Measurements from ENCODE around the gene TNNC1.

TNNC1 gene

DNA sequence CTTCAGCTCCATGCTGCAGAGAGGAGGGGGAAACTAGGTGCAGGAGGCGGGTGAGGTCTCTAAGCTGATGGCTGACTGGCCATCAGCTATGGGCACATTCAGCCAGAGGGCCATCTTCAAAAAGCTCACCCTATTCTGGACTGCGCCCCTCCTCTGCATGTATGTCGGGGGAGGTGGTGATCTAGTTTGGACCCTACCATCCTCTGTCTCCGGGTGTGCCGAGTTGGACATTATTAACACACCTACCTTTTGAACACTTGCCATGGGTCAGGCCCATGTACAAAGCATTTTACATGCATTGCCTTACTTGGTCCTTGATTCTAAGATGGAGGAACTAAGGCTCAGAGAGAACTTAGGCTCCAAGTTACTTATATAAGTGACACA lies 3.0 kb upstream of the TNNC1 start:
- no peak for DNase-seq

GRCh38 chr3:52456169-52456799 lies 2.4 kb upstream of the TNNC1 start:
- no peak for DNase-seq

DNA sequence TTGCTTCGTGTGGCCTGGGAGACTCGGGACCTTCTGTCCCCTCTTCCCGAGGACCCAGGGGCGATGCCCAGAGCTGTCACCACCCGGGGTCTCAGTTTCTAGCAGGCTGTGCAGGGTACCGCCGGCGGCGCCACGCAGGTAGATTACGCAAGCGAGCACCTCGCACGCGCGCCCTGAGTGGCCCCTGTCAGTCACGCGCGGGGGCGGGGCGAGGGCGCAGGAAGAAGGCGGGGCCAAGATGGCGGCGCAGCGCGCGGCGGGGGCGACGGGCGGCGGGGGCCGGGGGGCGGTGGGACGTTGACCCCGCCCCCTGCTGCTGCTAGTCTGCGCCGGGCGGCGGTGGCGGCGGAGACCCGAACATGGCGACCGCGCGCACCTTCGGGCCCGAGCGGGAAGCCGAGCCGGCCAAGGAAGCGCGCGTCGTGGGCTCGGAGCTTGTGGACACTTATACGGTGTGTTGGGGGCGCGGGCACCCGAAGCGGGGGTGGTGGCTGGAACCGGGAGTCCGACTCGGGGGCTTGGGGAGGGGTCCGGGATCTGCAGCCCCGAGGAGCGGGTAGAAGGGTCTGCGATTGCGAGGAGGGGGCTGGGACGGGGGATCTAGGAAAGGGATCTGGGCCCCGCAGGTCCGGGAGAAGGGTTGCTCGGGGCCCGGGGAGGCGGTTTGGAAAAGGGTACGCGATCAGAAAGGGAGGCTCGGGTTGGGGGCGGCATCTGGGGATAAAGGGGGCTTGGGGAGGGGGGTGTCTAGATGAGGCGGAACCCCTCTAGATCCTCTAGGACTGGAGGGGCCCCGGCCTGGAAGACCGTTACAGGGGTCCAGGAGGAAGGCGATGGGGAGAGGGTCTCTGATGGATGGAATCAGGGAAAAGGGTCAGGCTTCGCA lies 1.7 kb upstream of the TNNC1 start, which contains the start of gene NISCH:
NISCH (plus strand) TSS at position 322 of the 886 bp plus-strand sequence; CDS start at position 360, 38 bp downstream.
- DNase-seq = peak; percentile 17

GRCh38 chr3:52454938-52455282 lies 1.1 kb upstream of the TNNC1 start:
- no peak for DNase-seq

DNA sequence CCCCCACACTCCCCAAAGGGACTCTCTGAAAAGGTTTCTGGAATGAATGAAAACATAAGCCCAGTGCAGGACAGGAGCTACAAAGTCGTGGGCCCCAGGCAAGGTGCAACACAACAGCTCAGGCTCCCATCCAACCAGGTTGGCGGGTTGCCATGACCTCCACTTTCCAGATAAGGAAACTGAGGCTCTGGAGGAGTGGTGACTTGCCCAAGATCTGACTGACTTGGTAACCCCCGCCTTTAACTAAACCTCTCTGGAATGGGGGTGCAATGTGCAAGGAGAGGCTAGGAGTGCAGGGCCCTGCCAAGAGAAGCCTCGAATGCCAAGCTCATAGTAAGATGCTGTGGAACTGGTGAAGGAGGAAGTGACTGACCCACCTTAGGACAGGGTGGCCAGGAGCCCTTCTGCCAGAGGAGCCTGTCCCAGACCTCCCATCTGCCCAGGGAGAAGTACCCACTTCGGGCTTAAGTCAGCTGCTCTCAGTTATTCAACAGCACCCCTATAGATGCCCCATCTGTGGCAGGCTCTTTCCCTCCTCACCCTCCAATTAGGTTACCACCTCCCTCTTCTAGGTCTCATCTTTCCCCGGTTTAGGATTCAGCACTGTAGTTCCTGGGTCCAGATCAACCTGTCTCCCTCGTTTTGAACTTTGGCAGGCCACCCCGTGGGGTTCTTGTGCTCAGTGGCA lies 553 bp upstream of the TNNC1 start:
- no peak for DNase-seq

DNA sequence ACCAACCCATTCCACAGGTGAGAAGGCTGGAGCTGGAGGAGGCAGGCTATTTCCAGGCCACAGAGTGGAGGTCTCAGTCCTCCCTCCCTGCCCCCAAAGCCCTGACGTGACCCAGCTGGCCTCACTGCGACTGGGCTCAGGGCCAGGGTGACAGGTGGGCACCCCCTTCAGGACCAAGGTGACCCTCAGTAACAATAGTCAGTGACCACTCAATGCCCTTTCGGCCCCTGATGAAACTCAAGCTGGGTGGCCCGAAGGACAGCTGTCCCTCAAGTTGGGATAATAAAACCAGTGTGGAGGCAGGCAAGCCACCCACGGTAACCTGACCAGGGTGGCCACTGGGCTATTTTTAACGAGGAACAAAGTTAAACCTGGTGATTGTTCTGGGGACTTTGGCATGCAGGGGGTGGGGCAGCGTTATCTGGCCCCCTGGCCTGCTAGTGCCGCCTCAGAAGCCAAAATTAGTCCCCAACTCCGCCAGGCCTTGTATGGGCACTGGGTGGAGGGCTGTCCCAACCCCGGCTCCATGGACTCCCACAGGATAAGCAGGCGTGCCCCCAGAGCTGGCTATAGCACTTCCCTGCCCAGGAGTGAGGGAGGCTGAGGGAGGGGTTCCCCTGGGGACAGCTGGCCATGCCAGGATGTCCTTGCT lies 1.1 kb downstream of the TNNC1 start:
- DNase-seq = no peak

DNA sequence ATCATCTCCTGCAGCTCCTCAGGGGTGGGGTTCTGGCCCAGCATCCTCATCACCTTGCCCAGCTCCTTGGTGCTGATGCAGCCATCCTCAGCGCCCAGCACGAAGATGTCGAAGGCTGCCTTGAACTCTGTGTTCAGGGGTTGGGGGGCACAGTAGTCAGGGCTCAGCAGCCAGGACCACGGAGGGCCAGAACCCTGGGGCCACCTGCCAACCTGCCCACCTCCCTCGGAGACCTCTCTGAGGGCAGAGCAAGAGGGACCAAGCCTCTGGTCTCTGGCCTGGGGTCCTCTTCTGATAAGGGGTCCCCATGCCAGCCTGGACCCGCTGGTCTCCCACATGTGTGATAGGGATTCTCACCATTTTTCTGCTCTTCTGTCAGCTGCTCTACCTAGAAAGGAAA lies 1.7 kb downstream of the TNNC1 start:
- DNase-seq = no peak

DNA sequence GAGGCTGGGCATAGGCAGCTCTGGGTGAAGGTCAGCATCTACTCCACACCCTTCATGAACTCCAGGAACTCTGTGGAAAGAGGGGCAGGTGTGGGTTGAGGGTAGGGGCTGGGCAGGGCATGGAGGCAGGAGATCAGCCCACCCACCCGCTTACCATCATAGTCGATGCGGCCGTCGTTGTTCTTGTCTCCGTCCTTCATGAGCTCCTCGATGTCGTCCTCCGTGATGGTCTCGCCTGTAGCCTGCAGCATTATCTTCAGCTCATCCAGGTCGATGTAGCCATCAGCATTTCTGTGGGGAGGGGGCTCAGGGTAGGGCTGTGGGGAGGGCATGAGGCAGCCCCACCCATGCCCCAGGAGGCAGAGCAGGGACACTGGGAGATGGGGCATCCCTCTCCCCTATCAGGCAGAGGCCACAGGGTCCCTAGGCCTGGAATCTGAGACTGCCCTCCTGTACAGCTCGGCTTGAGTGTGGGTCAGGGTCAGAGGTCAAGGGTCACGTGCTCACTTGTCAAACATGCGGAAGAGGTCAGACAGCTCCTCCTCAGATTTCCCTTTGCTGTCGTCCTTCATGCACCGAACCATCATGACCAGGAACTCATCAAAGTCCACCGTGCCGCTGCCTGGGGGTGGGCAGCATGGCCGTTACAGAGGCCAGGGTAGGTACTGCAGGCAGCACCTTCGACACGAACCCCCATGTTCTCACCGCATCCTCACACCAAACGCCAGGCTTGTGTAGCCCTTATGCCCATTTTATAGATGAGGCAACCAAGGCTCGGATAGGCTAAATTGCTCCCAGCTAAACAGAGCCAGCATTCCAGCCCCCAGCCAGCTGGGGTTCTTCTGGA lies 2.4 kb downstream of the TNNC1 start:
- DNase-seq = no peak

- DNase-seq = no peak
Observed at GRCh38 chr3:52450489-52451236, 3.2 kb downstream of the TNNC1 start.

- no peak for DNase-seq
Observed at GRCh38 chr3:52447512-52448355, 6.1 kb downstream of the TNNC1 start.

GRCh38 chr3:52446631-52447511 lies 7.0 kb downstream of the TNNC1 start:
- DNase-seq = no peak

DNA sequence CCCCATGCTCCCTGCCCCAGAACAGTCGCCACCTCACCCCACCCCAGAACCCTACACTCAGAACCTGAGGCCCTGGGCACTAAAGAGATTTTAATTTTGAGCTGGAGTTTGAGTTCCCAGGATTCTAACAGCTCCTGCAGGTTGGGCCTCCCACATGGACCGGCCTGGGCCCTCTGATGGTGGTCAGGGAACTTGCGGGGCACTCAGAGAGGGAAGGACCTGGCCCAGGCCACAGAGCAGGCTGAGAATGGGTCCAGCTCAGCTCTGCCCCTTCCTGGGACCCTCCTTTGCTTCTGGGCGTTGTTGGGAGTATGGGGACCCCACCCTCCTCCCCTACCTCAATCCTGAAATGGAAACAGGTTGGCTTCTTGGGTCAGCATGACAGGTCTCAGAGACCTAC lies 7.8 kb downstream of the TNNC1 start:
- DNase-seq = no peak

DNA sequence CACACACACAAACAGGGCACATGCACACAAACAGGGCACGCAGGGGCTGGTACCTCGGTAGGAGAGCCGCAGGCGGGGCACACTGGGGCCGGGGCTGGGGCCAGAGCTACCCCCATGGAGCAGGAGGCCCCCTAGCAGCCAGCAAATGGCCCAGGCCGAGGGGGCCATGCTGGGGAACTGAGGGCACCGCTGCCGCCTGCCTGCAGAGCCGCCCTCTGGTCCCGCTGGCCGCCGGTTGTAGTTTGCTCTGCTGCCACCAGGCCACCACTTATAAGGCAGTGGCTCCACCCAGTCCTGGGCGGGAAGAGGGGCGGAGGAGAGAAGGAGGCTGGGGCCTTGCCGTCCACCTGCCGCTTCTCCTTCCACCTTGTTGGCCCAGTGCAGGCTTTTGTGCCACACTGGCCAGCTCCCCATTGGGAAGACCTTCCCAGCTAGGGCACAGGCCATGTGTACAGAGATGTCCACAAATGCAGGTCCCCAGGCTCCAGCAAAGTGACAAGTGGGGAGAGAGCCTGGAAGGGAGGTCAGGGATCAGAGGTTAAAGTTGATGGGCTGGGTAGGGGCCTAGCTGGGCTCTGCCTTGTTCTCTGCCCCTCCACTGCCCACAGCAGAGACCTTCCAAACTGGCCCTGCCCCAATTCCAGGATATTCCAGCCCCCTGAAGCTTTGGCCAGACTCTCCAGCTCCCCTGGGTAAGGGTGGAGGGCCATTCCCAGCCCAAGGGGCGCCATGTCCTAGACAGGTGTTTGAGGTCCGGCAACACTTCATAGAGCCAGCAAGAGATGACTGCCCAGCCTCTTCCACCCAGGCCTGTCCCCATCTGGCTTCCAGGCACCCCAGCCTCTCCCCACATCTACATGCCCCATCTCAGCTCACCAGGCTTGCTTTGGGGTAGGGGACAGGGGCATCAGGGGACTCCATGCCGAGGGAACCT lies 8.7 kb downstream of the TNNC1 start, which contains the start of gene SEMA3G:
SEMA3G (minus strand) TSS at position 244 of the 934 bp plus-strand sequence; CDS start at position 168, 76 bp downstream.
- no peak for DNase-seq

- DNase-seq = no peak
Observed at GRCh38 chr3:52443791-52444687, 9.8 kb downstream of the TNNC1 start.

- no peak for DNase-seq
Observed at GRCh38 chr3:52443268-52443610, 10.6 kb downstream of the TNNC1 start.

DNA sequence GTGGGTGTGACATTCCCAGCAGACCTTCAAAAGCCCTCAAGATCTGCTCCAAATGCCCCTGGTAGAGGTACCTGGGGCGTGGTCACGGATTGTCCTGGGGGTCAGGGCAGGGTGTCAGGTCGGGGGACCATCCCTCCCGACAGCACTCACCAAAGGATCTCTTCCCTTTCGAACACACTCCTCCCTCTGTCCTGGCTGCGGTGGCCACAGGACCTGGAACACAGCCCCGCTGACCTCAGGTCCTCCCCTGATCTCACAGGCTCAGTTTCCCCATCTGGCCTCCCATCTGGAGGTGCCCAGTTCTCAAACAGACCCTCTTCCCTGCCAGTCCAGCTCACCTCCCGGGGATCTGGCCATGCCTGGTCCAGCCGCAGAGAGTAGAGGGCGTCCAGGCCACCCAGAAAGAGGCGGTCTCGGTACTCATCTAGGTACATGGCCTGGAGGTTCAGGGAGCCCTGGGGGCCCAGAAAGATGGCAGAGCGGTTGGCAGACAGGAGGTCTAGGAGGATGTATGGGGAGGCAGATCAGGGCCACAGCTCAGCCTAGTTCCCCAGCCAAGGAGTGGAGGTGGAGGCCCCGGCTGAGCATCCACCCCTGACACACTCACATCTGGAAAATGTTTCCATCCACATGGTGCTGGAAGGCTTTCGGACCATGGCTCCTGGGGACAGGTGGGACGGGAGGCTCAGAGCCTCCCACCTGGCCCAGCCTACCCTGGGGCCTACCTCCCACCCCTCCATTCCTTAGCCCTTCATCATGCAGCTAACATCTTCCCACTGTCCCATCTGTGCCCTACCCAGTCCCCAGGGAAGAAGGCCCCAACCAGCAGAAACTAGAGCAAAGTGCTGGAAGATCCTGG lies 11.2 kb downstream of the TNNC1 start:
- no peak for DNase-seq
